A673 (cell line): ENCODE measurements around the gene CLCNKA. TPM values are rescaled to one million over a fixed set of nuclear protein-coding genes. Genes with fewer than 3 reads are reported as not detected.
A peak's percentile ranks its signal among the peaks of the same experiment; 100 is the strongest.

Source experiments
- BruUV-seq: library from RNA; stranded (reverse); fragments of 400-500 nt; replicated peaks from 2 replicates; lab custom pipeline; 2021; lab: Mats Ljungman, UMichigan
- CTCF ChIA-PET: fragments of 300-600 bp; sonication (Branson Sonifier 250); formaldehyde crosslinking; loops from one replicate; lab custom pipeline; 2022; ENCODE audit warnings: antibody characterized with exemption; lab: Charles Lee
- POLR2A ChIA-PET: fragments of 300-600 bp; sonication (Branson Sonifier 250); formaldehyde crosslinking; loops from one replicate; lab custom pipeline; 2022; ENCODE audit warnings: antibody characterized with exemption; ENCODE audit not compliant: low non-redundant PET; lab: Charles Lee
- DNase-seq: peaks from one replicate; pipeline ENCODE4 v3.0.0-alpha.2; 2015; ENCODE audit warnings: low spot score
- H3K27ac ChIP-seq: fragments of 200-600 bp; sonication (generic); 2 replicates; pipeline ENCODE4 v1.5.1; 2016; ENCODE audit warnings: mixed run types, low read depth, mild to moderate bottlenecking, mixed read lengths, antibody characterized with exemption, low read length; ENCODE audit not compliant: poor library complexity, severe bottlenecking
- H3K27me3 ChIP-seq: fragments of 200-600 bp; sonication (generic); replicated peaks from 2 replicates; pipeline ENCODE4 v1.6.1; 2017; ENCODE audit warnings: mixed run types, low read depth, mild to moderate bottlenecking, mixed read lengths, antibody characterized with exemption, low read length; ENCODE audit not compliant: insufficient read depth, poor library complexity
- H3K36me3 ChIP-seq: fragments of 200-600 bp; sonication (generic); 2 replicates; pipeline ENCODE4 v1.6.1; 2016; ENCODE audit warnings: mixed run types, mild to moderate bottlenecking, mixed read lengths, antibody characterized with exemption, low read length; ENCODE audit not compliant: insufficient read depth, poor library complexity, severe bottlenecking
- H3K4me1 ChIP-seq: fragments of 200-600 bp; sonication (generic); 2 replicates; pipeline ENCODE4 v1.6.1; 2017; ENCODE audit warnings: mixed run types, mild to moderate bottlenecking, mixed read lengths, antibody characterized with exemption, low read length; ENCODE audit not compliant: insufficient read depth, poor library complexity, severe bottlenecking
- H3K4me3 ChIP-seq: fragments of 200-600 bp; sonication (generic); 2 replicates; pipeline ENCODE4 v1.5.1; 2016; ENCODE audit warnings: low read depth, mixed run types, mild to moderate bottlenecking, mixed read lengths, low read length; ENCODE audit not compliant: poor library complexity, severe bottlenecking
- H3K9me3 ChIP-seq: fragments of 200-600 bp; sonication (generic); 2 replicates; pipeline ENCODE4 v1.6.1; 2016; ENCODE audit warnings: mixed run types, low read depth, mild to moderate bottlenecking, mixed read lengths, antibody characterized with exemption, low read length; ENCODE audit not compliant: poor library complexity, severe bottlenecking
- EZH2 ChIP-seq: fragments of 200-600 bp; sonication (generic); IDR thresholded peaks from 2 replicates; pipeline ENCODE4 v1.6.1; 2017; ENCODE audit warnings: borderline replicate concordance, low read depth, mild to moderate bottlenecking, mixed read lengths, antibody characterized with exemption, low read length; ENCODE audit not compliant: poor library complexity, severe bottlenecking
- intact Hi-C: fragments of 100-400 bp; cut with micrococcal nuclease; formaldehyde crosslinking; loops from one replicate; pipeline ENCODE4 v1.10.0; 2022; ENCODE audit not compliant: unreplicated experiment
- total RNA-seq: library from RNA; stranded (reverse); gene quantifications from 2 replicates; pipeline ENCODE4 v1.2.3, GENCODE V29; 2021
- TF ChIP-seq, protein P1 (sequence below): fragments of 300-800, 200-600 bp; sonication (generic); conservative IDR thresholded peaks from 2 replicates; pipeline ENCODE4 v1.5.1; 2017; ENCODE audit warnings: low read depth, mild to moderate bottlenecking, antibody characterized with exemption, low read length, moderate library complexity, mixed read lengths

The CLCNKA gene
- total RNA-seq, 1 experiment from 2014 or later: not detected

DNA sequence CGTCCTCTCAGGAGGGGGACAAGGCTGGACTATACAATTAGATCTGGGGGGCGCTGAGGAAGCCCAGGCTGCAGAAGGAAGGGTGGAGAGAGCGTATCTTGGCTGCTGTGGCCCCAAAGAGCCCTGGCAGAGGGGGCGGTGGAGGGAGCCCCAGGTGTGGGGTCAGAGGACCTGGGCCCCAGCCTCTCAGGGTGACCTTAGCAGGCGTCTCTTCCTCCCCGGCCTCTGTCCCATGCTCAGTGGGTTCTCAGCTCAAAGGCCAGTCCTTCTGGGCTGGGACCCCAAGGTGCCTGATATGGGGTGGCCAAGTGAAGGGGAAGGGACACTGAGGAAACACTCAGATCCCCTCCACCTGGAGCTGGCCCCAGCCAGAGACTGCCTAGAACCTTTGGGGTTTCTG is 49.8 kb downstream of the CLCNKA start:
- TF ChIP-seq EZH2: no peak
- TF ChIP-seq, protein P1, sequence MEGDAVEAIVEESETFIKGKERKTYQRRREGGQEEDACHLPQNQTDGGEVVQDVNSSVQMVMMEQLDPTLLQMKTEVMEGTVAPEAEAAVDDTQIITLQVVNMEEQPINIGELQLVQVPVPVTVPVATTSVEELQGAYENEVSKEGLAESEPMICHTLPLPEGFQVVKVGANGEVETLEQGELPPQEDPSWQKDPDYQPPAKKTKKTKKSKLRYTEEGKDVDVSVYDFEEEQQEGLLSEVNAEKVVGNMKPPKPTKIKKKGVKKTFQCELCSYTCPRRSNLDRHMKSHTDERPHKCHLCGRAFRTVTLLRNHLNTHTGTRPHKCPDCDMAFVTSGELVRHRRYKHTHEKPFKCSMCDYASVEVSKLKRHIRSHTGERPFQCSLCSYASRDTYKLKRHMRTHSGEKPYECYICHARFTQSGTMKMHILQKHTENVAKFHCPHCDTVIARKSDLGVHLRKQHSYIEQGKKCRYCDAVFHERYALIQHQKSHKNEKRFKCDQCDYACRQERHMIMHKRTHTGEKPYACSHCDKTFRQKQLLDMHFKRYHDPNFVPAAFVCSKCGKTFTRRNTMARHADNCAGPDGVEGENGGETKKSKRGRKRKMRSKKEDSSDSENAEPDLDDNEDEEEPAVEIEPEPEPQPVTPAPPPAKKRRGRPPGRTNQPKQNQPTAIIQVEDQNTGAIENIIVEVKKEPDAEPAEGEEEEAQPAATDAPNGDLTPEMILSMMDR: no peak
- CTCF ChIA-PET: no interaction called here
- H3K9me3 ChIP-seq: no peaks in the 10 kb centered on the region
- BruUV-seq: no TSS peak
- no peak for DNase-seq
- H3K27ac ChIP-seq: no peak overlapping the region
- no peaks in the 10 kb centered on the region for H3K4me1 ChIP-seq
- POLR2A ChIA-PET: no interaction called here
- no peaks in the 10 kb centered on the region for H3K27me3 ChIP-seq
- no peaks in the 10 kb centered on the region for H3K36me3 ChIP-seq
- intact Hi-C loops: no loop called here
- no peak overlapping the region for H3K4me3 ChIP-seq

DNA sequence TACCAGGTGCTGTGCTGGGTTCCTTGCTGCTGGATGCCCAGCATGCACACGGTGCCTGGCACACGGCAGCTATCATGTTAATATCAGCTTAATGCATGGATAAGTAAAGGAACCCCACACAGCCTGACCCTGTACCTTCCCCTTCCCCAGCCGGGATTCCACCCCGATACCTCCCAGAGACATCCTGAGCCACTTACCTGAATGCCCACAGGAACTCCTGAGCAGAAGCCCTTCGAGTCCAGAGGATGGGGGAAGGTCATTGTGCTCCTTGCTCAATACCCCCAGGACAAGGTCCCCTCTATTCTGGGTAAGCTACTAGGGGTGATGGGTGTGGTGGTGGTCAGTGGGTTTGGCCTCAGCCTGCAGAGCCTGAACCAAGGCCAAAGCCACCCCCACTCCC is 50.3 kb downstream of the CLCNKA start:
- no peaks in the 10 kb centered on the region for H3K36me3 ChIP-seq
- no peak overlapping the region for H3K27ac ChIP-seq
- BruUV-seq: no TSS peak
- no peak overlapping the region for H3K4me3 ChIP-seq
- TF ChIP-seq EZH2: no peak
- ChIA-PET POLR2A (no interaction called here), CTCF (no interaction called here)
- H3K9me3 ChIP-seq: no peaks in the 10 kb centered on the region
- no peaks in the 10 kb centered on the region for H3K4me1 ChIP-seq
- no peak for DNase-seq
- H3K27me3 ChIP-seq: no peaks in the 10 kb centered on the region
- intact Hi-C loops: no loop called here

DNA sequence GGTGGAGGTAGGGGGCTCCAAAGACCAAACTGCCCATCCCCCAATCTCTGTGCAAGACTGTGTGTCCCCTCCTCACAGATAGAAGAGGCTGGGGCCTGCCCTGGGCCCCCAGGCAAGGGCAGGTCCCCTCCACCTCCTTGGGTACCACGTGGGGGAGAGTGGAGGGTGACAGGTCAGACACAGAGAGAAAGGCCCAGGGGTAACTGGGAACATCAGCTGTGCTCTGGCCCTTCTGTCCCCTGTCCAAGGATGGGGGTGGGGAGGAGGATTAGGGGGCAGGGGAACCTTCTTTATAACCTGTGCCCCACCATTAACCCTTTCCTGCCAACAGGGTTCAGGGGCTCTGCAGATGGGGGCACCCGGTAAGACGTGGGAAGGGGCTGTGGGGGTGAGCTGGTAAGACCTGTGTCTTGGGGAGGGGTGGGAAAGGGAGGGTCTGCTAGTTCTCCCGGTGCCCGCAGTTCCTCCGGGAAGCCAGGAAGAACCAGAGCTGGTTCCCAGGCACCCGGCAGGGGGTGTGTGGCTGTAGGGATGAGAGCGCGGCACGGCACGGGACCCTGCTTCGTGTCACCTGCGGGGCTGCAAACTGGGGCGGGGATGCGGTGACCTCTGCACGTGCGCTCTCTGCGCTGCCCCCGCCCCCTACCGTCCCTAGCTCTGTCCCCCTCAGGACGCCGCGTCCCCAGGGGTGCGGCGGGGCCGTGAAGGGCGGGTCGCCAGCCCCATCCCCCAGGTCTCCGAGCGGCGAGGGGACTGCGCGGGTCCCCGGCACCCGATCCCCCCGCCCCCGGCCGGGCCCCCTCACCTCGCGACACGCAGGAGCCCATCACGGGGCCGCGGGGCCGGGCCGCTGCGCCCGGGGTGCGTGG is 51.0 kb downstream of the CLCNKA start:
- Histone ChIP-seq H3K27ac (no peak overlapping the region), H3K27me3 (no peaks in the 10 kb centered on the region)
- POLR2A ChIA-PET: no interaction called here

More for the DNA sequence above, 51.0 kb downstream of the CLCNKA start:
- CTCF ChIA-PET: interaction anchor here (0.7 to 1.5 kb wide), 3 partner anchors 8 to 175 kb away, joined by 3 to 5 read pairs (median 3); no protein-coding TSS in a partner anchor
- no peak for DNase-seq
- intact Hi-C loops: no loop called here
- H3K36me3 ChIP-seq: no peaks in the 10 kb centered on the region
- no TSS peak for BruUV-seq
- peak overlapping the region; percentile 53 for H3K4me3 ChIP-seq
- TF ChIP-seq, protein P1: no peak
- no peak for TF ChIP-seq EZH2
- H3K9me3 ChIP-seq: no peaks in the 10 kb centered on the region
- no peaks in the 10 kb centered on the region for H3K4me1 ChIP-seq
